Measurements from ENCODE around the gene MAS1. TPM values are rescaled to one million over a fixed set of nuclear protein-coding genes. Genes with fewer than 3 reads are reported as not detected.
"Not testable (repeated sequence)": the region's sequence is repeated elsewhere in the genome, so short reads cannot be mapped to it uniquely, and the experiment has no call there.

Gene MAS1
- total and polyA plus RNA-seq, 8 donors, result under 0.01 TPM; not detected in 7

DNA sequence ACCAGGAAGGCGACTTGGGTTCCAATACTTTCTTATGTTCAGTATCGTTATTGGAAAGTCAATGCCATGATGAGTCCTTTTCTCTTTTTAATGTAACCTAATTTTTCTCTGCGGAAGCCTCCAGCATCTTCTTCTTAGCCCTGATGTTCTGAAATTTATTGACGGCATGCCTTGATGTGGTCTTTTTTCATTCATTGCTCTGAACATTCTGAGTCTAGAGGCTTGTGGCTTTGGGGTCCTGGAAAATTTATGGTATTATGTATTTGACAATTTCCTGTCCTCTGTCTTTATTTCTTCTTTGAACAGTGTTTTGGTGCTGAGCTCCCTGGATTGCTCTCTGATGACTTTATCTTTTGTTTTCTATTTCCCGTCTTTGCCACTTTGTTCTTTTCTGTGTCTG lies 28.7 kb upstream of the MAS1 start:
- Histone ChIP-seq H3K4me1 (no peaks in the 10 kb centered on the region), H3K36me3 (no peaks in the 10 kb centered on the region), H3K4me3 (no peak overlapping the region), H3K9me3 (no peaks in the 10 kb centered on the region), H3K27me3 (no peaks in the 10 kb centered on the region), H3K27ac (no peak overlapping the region)
- no peak for DNase-seq
- 69 to 74% methylated on average over 5 of the region's 5 CpGs for whole genome bisulfite sequencing, 2 donors
- intact Hi-C loops (cut with DNase I), result loop anchor here in 2 of 3 donors (10.0 kb wide), 2 partner anchors 83 to 593 kb away; no protein-coding TSS in a partner anchor
- FAIRE-seq, result no peak
- no peak for ATAC-seq
- TF ChIP-seq, protein P1, sequence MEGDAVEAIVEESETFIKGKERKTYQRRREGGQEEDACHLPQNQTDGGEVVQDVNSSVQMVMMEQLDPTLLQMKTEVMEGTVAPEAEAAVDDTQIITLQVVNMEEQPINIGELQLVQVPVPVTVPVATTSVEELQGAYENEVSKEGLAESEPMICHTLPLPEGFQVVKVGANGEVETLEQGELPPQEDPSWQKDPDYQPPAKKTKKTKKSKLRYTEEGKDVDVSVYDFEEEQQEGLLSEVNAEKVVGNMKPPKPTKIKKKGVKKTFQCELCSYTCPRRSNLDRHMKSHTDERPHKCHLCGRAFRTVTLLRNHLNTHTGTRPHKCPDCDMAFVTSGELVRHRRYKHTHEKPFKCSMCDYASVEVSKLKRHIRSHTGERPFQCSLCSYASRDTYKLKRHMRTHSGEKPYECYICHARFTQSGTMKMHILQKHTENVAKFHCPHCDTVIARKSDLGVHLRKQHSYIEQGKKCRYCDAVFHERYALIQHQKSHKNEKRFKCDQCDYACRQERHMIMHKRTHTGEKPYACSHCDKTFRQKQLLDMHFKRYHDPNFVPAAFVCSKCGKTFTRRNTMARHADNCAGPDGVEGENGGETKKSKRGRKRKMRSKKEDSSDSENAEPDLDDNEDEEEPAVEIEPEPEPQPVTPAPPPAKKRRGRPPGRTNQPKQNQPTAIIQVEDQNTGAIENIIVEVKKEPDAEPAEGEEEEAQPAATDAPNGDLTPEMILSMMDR (IDR thresholded peaks at IDR 0.05), result no peak

DNA sequence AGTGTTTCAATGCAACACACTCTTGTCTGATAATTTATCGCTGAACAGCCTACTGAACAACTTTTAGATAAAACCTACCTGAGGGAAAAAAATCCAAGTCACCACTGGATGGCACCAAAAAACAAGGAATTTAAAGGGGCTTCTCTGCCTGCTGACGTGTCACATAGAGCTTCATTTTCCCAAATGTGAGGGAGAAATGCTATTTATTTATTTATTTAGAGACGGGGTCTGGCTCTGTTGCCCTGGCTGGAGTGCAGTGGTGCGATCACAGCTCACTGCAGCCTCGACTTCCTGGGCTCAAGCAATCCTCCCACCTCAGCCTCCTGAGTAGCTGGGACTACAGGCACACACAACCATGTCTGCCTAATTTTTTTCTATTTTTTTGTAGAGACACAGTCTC lies 27.4 kb upstream of the MAS1 start:
- H3K27me3 ChIP-seq, H3K27ac ChIP-seq, H3K4me1 ChIP-seq, H3K4me3 ChIP-seq, H3K36me3 ChIP-seq, H3K9me3 ChIP-seq: not testable (repeated sequence)
- intact Hi-C loops (cut with DNase I), result loop anchor here in 2 of 3 donors (10.0 kb wide), 2 partner anchors 81 to 591 kb away; no protein-coding TSS in a partner anchor
- peak in 3 of 6 donors; percentile 27 to 63 (median 31) for DNase-seq
- peak; percentile 9 for FAIRE-seq
- TF ChIP-seq, protein P1 (IDR thresholded peaks at IDR 0.05), result peak in 2 of 4 donors; percentile 28 to 29
- ATAC-seq, result peak; percentile 79 to 92 (median 88)
- WGBS, 2 donors, result 17 to 29% methylated on average over 5 of the region's 5 CpGs

DNA sequence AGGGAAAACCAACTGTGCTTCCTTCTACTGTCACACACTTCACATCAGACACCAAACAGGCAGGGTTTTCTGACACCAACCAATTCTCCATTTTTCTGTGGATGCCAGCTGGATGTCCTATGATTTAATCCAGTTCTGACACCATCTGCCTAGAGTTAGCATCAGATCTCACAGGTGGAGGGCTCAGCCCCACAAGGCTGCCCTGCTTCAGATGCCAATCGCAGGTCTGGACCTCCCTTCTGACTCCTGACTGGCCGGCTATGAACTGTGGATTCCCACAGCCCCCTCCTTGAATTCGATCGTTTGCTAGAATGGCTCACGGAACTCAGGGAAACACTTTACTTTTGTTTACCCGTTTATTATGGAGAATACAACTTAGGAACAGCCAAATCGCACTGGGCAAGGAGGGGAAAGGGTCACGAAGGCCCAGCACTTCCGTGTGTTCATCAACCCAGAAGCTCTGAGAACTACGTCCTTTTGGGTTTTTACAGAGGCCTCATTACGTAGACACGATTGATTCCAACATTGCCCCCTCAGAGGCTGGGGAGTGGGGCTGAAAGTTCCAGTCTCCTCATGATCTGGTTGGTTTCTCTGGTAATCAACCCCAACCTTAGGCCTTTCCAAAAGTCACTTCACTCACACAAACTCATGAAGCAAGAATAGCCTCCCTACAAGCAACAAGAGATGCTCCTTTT lies 25.4 kb upstream of the MAS1 start:
- no peaks in the 10 kb centered on the region for H3K4me1 ChIP-seq
- H3K27me3 ChIP-seq, result no peaks in the 10 kb centered on the region
- intact Hi-C loops (cut with DNase I), result loop anchor here in 2 of 3 donors (10.0 kb wide), 2 partner anchors 79 to 589 kb away; no protein-coding TSS in a partner anchor
- DNase-seq (no peak), ATAC-seq (no peak), FAIRE-seq (no peak)
- no peak overlapping the region for H3K27ac ChIP-seq
- no peak overlapping the region for H3K4me3 ChIP-seq
- H3K36me3 ChIP-seq, result no peaks in the 10 kb centered on the region
- TF ChIP-seq, protein P1 (IDR thresholded peaks at IDR 0.05), result no peak
- WGBS, 2 donors, result 85 to 89% methylated on average over 12 of the region's 12 CpGs
- H3K9me3 ChIP-seq, result no peaks in the 10 kb centered on the region

DNA sequence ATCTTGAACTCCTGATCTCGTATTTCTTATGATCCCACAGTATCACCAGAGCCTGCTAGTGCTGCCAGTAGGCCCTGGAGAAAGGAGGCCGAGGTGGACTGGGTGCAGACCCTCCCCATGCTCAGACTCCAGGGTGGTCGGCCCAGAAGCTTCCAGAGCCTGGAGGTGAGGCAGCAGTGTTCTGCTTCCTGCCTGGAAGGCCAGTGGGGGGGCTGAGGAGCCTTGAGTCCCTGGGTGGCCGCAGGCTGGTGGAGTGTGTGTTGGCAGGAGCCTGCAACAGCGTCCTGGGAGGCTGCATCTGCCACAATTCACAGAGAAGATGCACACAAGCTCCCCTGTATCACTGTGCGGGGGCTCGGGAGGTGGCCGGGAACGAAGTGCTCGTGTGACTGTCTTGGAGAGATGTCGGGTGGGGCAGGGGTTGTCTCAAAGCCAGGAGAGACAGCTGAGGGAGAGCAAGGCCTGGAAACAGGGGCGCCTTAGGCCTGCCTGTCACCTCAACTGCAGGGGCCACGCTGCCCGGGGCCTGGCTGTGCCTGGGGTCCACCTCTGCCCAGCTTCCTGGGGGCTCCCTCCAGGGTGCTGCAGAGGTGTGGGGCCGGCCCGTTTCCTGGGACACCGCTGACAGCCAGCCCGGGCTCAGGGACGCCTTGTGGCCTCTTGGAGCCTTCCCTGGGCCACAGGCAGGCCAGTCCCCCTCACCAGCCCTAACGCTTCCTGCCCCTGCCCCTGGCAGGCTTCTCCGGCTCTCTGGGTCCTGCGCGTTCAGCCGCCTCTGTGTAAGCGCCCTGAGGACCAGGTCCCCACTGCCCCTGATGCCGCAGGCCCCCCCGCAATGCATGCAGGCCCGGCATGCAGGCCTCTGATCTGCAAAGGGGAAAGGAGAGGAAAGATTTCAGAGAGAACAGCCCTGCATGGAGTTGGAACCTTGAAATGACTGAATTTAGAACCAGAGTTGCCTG lies 24.2 kb upstream of the MAS1 start:
- DNase-seq, result no peak
- TF ChIP-seq, protein P1 (IDR thresholded peaks at IDR 0.05), result no peak
- no peak for ATAC-seq

More for the DNA sequence above, 24.2 kb upstream of the MAS1 start:
- 86 to 91% methylated on average over 28 of the region's 28 CpGs for WGBS, 2 donors
- Histone ChIP-seq H3K36me3 (no peaks in the 10 kb centered on the region), H3K9me3 (no peaks in the 10 kb centered on the region), H3K27me3 (no peaks in the 10 kb centered on the region), H3K4me1 (no peaks in the 10 kb centered on the region), H3K4me3 (no peak overlapping the region), H3K27ac (no peak overlapping the region)
- no peak for FAIRE-seq
- intact Hi-C loops (cut with DNase I), result loop anchor here in 2 of 3 donors (10.0 kb wide), 2 partner anchors 78 to 588 kb away; no protein-coding TSS in a partner anchor

All from pancreas (tissue), 10 donors.